Thyroid gland (tissue), 4 donors: ENCODE data around the gene POU2F2. TPM values are rescaled to one million over a fixed set of nuclear protein-coding genes. Genes with fewer than 3 reads are reported as not detected.

Source experiments
- DNase-seq, 2 donors: peaks; one replicate each; pipeline ENCODE4 v3.0.0-alpha.2; 2019
- H3K27ac ChIP-seq, 3 donors: fragments of 200-600 bp; sonication (generic); 1 replicate in 2 of 3; 2 replicates in 1 of 3; pipeline ENCODE4 v1.5.1; 2016 to 2019; ENCODE audit warnings: mild to moderate bottlenecking in 1 of 3, moderate library complexity in 1 of 3
- H3K27me3 ChIP-seq: fragments of 200-600 bp; sonication (generic); one replicate; pipeline ENCODE4 v1.5.1; 2019
- H3K36me3 ChIP-seq, 2 donors: fragments of 200-600 bp; sonication (generic); one replicate each; pipeline ENCODE4 v1.5.1; 2016 to 2019
- H3K4me1 ChIP-seq, 2 donors: fragments of 200-600 bp; sonication (generic); one replicate each; pipeline ENCODE4 v1.5.1; 2017 to 2019
- H3K4me3 ChIP-seq, 3 donors: fragments of 200-600 bp; sonication (generic); replicated peaks in 1 of 3; 1 replicate in 2 of 3; 2 replicates in 1 of 3; pipeline ENCODE4 v1.5.1; 2016; ENCODE audit warnings: mild to moderate bottlenecking in 1 of 3
- H3K9me3 ChIP-seq: fragments of 200-600 bp; sonication (generic); one replicate; pipeline ENCODE4 v1.5.1; 2017
- POLR2A ChIP-seq, 2 donors: fragments of 450-650 bp; IDR thresholded peaks; one replicate each; pipeline ENCODE4 v1.6.1; 2017; ENCODE audit warnings: antibody characterized with exemption in 2 of 2, mild to moderate bottlenecking in 2 of 2, moderate library complexity in 1 of 2
- whole genome bisulfite sequencing, 2 donors: methylation state at CpG; one replicate each; pipeline ENCODE4 v1.1.5; 2017; 5-methylcytosine and 5-hydroxymethylcytosine counted together
- intact Hi-C: fragments of 100-400 bp; cut with DNase I; formaldehyde crosslinking; loops from one replicate; pipeline ENCODE4 v1.15.1; 2023
- total RNA-seq, 4 donors: library from RNA; depleted of rRNA; stranded (reverse); fragments of >200 nt; gene quantifications; one replicate each; pipeline ENCODE4 v1.2.3, GENCODE V29; 2016
- TF ChIP-seq, protein P1 (sequence below), 6 experiments: fragments of 200-600 bp in 3 of 6; fragments of 450-650 bp in 3 of 6; sonication (generic) in 3 of 6; IDR thresholded peaks; one replicate each; pipeline ENCODE4 v1.5.1; 2016 to 2019; ENCODE audit warnings: antibody characterized with exemption in 6 of 6, mild to moderate bottlenecking in 2 of 6, inconsistent platforms in 1 of 6, moderate library complexity in 1 of 6

POU2F2 gene
- total RNA-seq, 4 donors from 2014 or later, result 0.11 to 0.49 (median 0.15) TPM

DNA sequence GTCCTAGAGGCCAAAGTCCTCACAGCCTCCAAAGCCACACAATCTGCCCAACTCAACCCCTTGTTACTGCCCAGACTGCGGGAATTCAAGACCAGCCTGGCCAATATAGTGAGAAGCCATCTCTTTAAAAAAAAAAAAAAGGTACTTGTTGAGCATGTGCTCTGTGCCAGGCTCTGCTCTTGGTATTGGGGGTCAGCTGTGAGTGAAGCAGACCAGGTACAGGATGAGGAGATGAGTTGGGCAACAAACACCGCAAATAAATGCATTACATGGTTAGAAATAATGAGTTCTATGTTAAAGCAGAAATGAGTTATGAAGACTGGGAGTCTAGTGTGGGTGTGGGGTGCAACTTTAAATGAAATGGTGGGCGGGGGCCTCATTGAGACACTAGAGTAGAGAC lies 72.1 kb downstream of the POU2F2 start:
- no peak for TF ChIP-seq POLR2A (IDR thresholded peaks at IDR 0.05)
- TF ChIP-seq, protein P1, sequence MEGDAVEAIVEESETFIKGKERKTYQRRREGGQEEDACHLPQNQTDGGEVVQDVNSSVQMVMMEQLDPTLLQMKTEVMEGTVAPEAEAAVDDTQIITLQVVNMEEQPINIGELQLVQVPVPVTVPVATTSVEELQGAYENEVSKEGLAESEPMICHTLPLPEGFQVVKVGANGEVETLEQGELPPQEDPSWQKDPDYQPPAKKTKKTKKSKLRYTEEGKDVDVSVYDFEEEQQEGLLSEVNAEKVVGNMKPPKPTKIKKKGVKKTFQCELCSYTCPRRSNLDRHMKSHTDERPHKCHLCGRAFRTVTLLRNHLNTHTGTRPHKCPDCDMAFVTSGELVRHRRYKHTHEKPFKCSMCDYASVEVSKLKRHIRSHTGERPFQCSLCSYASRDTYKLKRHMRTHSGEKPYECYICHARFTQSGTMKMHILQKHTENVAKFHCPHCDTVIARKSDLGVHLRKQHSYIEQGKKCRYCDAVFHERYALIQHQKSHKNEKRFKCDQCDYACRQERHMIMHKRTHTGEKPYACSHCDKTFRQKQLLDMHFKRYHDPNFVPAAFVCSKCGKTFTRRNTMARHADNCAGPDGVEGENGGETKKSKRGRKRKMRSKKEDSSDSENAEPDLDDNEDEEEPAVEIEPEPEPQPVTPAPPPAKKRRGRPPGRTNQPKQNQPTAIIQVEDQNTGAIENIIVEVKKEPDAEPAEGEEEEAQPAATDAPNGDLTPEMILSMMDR (IDR thresholded peaks at IDR 0.05), result no peak
- intact Hi-C loops, result no loop called here
- DNase-seq, result no peak
- peaks cover 7 to 8% of the 10 kb centered on the region in 2 donors for H3K36me3 ChIP-seq
- H3K27ac ChIP-seq, result no peak overlapping the region
- H3K4me1 ChIP-seq, result no peaks in the 10 kb centered on the region
- H3K9me3 ChIP-seq, result no peaks in the 10 kb centered on the region
- 98 to 99% methylated on average over 3 of the region's 3 CpGs for WGBS, 2 donors
- H3K4me3 ChIP-seq, result no peak overlapping the region
- H3K27me3 ChIP-seq, result no peaks in the 10 kb centered on the region

DNA sequence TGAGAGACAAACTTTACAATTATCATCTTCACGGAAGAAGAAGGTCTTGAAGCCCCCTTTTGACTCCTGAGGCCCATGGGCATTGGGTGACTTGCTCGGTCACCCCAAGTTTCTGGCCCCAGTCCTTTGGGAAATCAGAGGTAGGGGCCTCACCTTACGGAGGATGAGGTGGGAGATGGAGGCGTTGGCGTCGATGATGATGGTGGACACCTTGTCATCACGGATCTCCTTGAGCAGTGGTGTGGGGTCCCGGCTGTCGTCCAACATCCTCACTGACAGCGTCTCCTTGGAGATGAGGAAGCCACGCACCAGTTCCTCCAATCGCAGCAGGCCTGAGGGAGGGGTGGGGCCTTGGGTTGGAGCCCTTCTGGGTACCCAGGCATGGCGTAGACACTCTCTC lies 73.0 kb downstream of the POU2F2 start:
- WGBS, 2 donors, result 91 to 93% methylated on average over 13 of the region's 13 CpGs
- intact Hi-C loops, result no loop called here
- H3K36me3 ChIP-seq, result peaks cover 7 to 8% of the 10 kb centered on the region in 2 donors
- TF ChIP-seq, protein P1 (IDR thresholded peaks at IDR 0.05), result no peak
- no peak for TF ChIP-seq POLR2A (IDR thresholded peaks at IDR 0.05)
- no peak for DNase-seq
- H3K4me3 ChIP-seq, result no peak overlapping the region
- no peaks in the 10 kb centered on the region for H3K9me3 ChIP-seq
- no peak overlapping the region for H3K27ac ChIP-seq
- no peaks in the 10 kb centered on the region for H3K4me1 ChIP-seq
- H3K27me3 ChIP-seq, result no peaks in the 10 kb centered on the region

DNA sequence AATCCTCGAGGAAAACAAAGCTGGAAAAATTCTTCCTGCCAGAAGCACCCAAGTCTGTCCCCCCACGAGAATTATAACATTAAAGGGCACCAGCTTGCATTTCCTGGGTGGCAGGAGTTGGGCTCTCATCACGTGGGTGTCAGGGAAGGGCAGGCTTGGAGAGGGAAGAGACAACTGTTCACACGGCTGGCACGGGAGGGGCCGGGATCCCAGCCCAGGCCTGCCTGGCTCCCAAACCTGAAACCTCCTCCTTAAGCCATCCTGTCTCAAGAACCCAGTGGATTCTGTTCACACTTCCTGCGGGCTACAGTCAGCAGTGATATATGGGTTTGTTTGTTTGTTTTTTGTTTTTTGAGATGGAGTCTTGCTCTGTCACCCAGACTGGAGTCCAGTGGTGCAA lies 74.4 kb downstream of the POU2F2 start:
- H3K4me1 ChIP-seq, result no peaks in the 10 kb centered on the region
- intact Hi-C loops, result no loop called here
- TF ChIP-seq, protein P1 (IDR thresholded peaks at IDR 0.05), result no peak
- no peaks in the 10 kb centered on the region for H3K27me3 ChIP-seq
- WGBS, 2 donors, result 83% methylated on average over 7 of the region's 7 CpGs
- DNase-seq, result no peak
- no peak overlapping the region for H3K4me3 ChIP-seq
- H3K27ac ChIP-seq, result no peak overlapping the region
- H3K36me3 ChIP-seq, result peaks cover 7 to 8% of the 10 kb centered on the region in 2 donors
- H3K9me3 ChIP-seq, result no peaks in the 10 kb centered on the region

DNA sequence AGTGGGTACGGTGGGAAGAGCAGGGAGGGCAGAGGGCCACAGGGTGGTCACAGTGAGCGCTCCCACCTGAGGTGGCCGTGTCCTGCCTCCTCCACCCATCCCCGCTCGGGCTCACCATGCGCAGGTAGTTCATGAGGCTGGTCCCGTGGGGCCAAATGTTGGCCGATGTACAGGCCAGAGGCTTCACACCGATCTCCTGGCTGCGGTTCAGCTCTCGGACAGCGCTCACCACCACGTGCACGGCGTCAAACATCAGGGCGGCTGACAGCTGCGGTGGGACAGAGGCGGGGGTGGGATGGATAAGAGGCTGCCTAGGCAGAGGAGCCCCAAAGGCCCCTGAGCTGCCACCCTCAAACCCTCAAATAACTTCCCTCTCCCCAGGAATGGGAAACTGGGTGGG lies 78.0 kb downstream of the POU2F2 start:
- Histone ChIP-seq H3K4me3 (no peak overlapping the region), H3K4me1 (no peaks in the 10 kb centered on the region), H3K27me3 (no peaks in the 10 kb centered on the region), H3K9me3 (no peaks in the 10 kb centered on the region), H3K27ac (no peak overlapping the region), H3K36me3 (peaks cover 6 to 7% of the 10 kb centered on the region in 2 donors)
- DNase-seq, result no peak
- 85 to 91% methylated on average over 18 of the region's 18 CpGs for WGBS, 2 donors
- intact Hi-C loops, result no loop called here
- TF ChIP-seq, protein P1 (IDR thresholded peaks at IDR 0.05), result no peak
- TF ChIP-seq POLR2A (IDR thresholded peaks at IDR 0.05), result no peak

DNA sequence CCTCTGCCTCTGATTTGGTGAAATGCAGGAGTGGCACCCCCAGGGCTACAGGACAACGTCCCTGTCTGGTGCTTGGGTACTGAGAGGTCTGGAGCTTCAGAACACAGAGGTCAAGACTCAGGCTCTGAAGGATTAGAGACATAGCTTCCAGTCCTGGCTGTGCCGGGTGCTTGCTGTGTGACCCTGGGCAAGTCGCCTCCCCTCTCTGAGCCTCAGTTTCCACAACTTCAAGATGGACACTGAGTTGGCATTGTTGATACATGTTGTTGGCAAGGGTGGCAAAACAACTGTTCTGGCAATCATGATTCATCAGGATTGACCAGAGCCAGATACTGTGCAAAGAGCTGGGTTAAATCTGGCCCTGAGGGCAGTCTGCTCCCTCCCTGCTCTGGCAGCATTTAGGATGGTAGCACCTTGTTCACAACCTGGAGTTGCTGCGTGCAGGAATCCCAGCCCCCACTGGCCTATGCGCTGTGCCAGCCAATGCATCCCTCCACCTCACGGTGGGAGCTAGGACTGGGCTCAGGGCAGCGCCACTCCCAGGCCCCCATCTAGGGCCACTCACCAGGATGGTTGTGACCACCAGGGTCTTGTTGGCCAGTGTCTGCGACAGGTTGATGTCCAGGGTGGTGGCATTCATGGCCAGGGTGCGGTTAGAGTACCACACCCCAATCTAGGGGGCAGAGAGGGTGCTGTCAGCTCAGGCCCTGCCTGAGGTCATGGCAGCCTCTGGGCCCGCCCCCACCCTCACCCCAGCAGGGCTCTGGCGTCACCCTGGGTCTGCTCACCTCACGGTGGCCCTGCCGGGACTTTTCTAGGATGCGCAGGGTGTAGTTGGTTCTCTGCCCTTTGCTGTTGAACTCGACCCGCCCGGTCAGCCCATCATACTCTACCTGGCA lies 79.0 kb downstream of the POU2F2 start:
- Histone ChIP-seq H3K27me3 (no peaks in the 10 kb centered on the region), H3K27ac (no peak overlapping the region), H3K4me1 (no peaks in the 10 kb centered on the region), H3K4me3 (no peak overlapping the region), H3K36me3 (peaks cover 0 to 7% of the 10 kb centered on the region in 2 donors), H3K9me3 (no peaks in the 10 kb centered on the region)
- intact Hi-C loops, result no loop called here
- DNase-seq, result no peak
- 88 to 91% methylated on average over 9 to 16 of the region's 17 CpGs for WGBS, 2 donors
- TF ChIP-seq POLR2A (IDR thresholded peaks at IDR 0.05), result no peak
- TF ChIP-seq, protein P1 (IDR thresholded peaks at IDR 0.05), result no peak
